DMS153 (cell line): Measurements from ENCODE around the gene NLRC4.
"Not testable (repeated sequence)": the region's sequence is repeated elsewhere in the genome, so short reads cannot be mapped to it uniquely, and the experiment has no call there.

ENCODE experiments used
- DNase-seq: peaks from one replicate; lab custom pipeline; 2025; lab: John Stamatoyannopoulos, UW

Gene NLRC4

GRCh38 chr2:32248299-32248698 lies 16.4 kb downstream of the NLRC4 start:
- no peak for DNase-seq

- DNase-seq, result no peak
These were observed 17.8 kb downstream of the NLRC4 start for GRCh38 chr2:32246911-32247310.

DNA sequence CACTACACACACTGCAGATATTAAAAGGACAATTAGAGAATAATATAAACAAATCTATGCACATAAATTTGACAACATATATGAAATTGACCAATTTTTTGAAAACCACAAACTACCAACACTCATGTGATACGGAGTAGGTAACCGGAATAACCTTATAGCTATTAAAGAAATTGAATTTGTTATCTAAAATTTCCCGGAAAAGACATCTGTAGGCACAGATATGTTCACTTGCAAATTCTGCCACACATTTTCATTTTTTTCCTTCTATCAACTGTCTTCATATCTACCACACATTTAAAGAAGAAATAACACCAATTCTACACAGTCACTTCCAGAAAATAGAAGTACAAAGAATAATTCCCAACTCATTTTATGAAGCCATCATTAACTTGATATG lies 22.4 kb downstream of the NLRC4 start:
- no peak for DNase-seq

- no peak for DNase-seq
These were observed 26.7 kb downstream of the NLRC4 start for GRCh38 chr2:32237996-32238395.

- no peak for DNase-seq
These were observed 27.2 kb downstream of the NLRC4 start for GRCh38 chr2:32237488-32237887.

- DNase-seq, result no peak
These were observed 29.4 kb downstream of the NLRC4 start for GRCh38 chr2:32235315-32235714.

DNA sequence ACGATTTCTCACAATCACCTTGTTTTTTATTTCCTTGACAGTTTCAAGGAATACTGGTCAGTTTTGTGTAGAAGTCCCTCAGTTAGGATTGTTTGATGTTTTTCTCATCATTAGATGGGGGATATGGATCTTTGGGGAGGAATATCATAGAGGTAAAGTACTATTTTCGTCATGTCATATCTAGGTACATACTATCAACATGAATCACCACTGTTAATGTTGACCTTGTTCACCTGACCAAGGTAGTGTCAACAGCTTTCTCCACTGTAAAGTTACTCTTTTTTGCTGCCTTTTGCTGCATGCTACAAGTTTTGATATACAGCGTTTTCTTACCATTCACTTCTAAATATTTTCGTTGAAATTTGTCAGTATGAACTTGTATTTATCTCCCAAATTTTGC lies 32.7 kb downstream of the NLRC4 start:
- DNase-seq, result no peak

DNA sequence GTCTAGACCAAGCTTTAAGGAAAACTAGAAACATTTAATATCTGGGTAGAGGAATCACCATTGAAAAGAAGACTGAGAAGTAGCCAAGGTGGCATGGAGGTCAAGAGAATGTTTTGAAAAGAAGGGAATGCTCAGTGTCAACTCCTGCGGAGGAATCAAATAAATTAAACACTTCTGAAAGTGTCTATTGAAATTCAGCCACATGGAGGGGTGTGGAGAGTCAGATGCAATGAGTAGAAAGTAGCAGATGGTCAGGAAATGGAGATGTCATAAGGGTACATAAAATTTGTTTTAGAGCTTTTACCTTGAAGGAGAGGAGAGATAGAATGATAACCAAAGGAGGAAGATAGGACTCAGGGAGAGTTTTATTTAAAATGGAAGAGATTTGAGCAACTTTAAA lies 35.1 kb downstream of the NLRC4 start:
- no peak for DNase-seq

- DNase-seq, result no peak
These were observed 36.5 kb downstream of the NLRC4 start for GRCh38 chr2:32228181-32228580.

DNA sequence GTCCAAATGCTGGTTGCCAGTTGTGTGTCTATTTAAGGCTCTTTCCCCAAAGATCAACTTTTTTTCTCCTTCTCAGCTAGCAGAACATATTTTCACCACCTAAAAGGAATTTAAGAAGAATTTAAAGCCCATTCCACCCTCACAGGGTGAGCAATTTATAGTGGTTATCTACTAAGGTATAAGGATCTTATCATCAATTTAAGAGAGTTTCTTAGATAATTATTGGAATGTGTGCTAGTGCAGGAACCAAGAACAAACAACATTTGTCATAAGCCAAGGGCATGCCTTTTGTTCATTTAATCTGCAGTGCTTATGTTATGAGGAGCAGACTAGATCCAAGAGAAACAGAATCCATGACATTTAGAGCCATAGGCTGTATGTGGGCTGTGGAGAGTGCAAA lies 37.2 kb downstream of the NLRC4 start:
- no peak for DNase-seq

- DNase-seq, result no peak
These were observed 41.7 kb downstream of the NLRC4 start for GRCh38 chr2:32222966-32223365.

DNA sequence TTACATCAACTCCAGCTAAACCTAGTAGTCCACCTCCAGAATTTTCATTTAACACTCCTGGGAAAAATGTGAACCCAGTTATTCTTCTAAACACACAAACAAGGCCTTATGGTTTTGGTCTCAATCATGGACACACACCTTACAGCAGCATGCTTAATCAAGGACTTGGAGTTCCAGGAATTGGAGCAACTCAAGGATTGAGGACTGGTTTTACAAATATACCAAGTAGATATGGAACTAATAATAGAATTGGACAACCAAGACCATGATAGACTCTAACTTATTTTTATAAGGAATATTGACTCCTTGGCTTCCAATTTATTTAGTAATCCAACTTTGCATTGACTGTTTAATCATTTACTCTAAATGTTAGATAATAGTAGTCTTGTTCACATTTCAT lies 44.2 kb downstream of the NLRC4 start:
- DNase-seq, result no peak

- DNase-seq, result no peak
These were observed 52.4 kb downstream of the NLRC4 start for GRCh38 chr2:32212295-32212694.

DNA sequence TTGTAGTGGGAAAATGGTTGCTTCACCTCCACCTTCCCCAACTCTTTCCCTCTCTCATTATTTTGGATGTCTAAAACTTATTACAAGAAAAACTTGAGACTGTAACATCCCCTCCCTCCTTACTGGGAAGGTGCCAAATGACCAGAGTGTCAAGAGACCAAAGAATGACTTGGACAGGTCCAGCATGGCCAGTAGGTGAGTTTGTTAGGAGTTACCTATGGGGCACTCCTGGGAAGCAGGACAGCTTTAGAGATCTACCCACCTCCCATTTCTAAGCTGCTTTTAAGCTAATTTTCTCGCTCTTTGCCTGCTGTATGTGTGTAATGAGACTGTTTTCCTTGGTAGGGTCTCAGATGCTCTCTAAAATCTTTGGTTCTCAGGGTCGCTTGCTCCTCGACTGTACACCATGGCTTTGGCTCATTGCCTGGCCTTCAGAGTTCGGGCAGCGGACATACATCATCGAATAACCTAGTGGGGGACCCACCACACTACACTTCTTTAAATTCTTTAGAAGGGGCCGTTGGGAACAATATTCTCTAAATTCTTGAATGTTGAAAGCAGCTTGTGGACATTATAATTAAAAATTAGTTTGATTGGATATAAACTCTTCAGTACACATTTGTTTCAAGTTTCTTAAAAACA lies 53.8 kb downstream of the NLRC4 start:
- DNase-seq, result no peak

GRCh38 chr2:32203428-32203827 lies 61.3 kb downstream of the NLRC4 start:
- DNase-seq, result not testable (repeated sequence)

DNA sequence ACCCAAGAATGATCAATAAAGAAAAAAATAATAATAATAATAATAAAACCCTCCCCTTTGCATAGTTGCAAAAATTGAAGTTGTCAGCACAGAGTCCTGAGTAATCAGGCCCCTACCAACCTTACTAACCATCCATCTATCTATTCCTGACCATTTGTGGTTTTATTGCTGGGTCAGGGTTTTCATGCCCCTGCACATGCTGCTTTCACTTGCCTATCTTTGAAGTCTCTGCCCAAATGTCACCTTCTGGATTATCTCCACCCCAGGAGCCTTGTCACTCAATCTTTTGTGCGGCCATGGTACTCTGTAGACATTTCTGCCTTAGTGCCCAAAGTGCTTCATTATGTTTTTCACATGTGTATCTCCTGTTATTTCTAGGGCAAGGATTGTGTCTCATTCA lies 63.9 kb downstream of the NLRC4 start:
- DNase-seq, result no peak

DNA sequence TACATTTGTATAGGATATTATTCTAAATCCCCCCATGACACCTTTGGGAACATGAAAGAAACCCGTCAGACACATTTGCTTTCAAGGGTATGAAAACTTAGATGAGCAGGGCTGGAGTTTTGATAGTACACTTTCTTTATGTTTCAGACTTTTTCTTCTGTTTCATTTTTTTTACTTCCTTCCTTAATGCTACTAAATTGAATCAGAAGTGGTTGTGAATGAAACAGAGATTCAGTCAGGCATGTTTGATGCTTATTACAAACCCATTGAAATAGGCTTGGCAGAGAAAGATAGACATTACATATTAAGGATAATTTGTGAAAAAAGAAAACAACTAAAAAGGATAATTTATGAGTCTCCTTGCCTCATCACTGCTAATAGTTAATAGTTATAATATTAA lies 72.3 kb downstream of the NLRC4 start:
- DNase-seq, result no peak

GRCh38 chr2:32189011-32189410 lies 75.7 kb downstream of the NLRC4 start:
- DNase-seq, result no peak

DNA sequence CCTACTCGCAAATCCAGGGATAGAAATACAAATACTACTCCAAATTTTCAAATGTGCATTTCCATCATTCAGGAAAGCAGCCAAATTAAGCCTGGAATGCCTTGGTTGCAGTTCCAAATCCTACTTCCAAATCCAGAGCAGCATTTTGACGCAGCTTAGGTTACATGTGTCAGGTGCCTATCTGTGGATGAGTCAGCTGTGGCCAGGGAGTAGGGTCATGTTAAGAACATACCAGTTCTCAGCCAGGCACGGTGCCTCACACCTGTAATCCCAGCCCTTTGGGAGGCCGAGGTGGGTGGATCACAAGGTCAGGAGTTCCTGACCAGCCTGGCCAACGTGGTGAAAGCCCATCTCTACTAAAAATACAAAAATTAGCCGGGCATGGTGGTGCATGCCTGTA lies 82.0 kb downstream of the NLRC4 start:
- DNase-seq, result no peak
